ENCODE results near the gene OTUD6A.

The OTUD6A gene

DNA sequence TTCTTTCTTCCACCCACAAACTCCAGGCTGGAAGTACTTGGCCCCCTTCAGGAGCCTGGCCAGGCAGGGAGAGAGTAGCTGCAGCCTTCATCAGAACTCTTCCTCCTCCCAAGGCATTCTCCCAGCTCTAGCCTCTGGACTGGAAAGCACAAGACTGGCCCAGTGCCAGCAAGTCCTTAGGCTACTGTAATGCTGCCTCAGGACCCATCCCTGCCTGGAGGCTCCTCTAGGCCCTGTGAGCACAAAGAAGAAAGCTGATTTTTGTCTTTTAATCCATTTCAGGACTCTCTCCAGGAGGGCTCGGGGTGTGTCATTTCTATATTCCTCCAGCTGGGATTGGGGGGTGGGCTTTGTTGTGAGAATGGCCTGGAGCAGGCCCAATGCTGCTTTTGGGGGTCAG, 23.3 kb upstream of the OTUD6A start:
- TF ChIP-seq, protein P1, sequence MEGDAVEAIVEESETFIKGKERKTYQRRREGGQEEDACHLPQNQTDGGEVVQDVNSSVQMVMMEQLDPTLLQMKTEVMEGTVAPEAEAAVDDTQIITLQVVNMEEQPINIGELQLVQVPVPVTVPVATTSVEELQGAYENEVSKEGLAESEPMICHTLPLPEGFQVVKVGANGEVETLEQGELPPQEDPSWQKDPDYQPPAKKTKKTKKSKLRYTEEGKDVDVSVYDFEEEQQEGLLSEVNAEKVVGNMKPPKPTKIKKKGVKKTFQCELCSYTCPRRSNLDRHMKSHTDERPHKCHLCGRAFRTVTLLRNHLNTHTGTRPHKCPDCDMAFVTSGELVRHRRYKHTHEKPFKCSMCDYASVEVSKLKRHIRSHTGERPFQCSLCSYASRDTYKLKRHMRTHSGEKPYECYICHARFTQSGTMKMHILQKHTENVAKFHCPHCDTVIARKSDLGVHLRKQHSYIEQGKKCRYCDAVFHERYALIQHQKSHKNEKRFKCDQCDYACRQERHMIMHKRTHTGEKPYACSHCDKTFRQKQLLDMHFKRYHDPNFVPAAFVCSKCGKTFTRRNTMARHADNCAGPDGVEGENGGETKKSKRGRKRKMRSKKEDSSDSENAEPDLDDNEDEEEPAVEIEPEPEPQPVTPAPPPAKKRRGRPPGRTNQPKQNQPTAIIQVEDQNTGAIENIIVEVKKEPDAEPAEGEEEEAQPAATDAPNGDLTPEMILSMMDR (conservative IDR thresholded peaks at IDR 0.05): no peak
- H3K27ac ChIP-seq: peak overlapping the region; percentile 82

DNA sequence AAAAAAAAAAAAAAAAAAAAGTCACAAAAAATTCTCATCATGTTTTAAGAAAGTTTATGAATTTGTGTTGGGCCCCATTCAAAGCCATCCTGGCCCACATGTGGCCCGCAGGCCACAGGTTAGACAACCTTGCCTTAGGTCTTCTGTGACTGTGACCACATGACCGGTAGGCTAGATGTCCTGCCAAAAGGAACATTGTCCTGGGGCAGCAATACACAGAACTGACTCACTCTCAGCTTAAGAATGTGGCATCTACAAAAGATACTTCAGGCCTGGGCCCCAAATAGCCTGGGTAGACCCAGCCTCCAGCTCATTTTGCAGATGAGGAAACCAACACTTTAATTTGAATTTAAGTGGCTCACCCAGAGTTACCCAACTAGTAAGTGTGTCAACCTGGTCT, 22.5 kb upstream of the OTUD6A start:
- TF ChIP-seq, protein P1 (conservative IDR thresholded peaks at IDR 0.05): no peak
- H3K27ac ChIP-seq: peak overlapping the region; percentile 82

DNA sequence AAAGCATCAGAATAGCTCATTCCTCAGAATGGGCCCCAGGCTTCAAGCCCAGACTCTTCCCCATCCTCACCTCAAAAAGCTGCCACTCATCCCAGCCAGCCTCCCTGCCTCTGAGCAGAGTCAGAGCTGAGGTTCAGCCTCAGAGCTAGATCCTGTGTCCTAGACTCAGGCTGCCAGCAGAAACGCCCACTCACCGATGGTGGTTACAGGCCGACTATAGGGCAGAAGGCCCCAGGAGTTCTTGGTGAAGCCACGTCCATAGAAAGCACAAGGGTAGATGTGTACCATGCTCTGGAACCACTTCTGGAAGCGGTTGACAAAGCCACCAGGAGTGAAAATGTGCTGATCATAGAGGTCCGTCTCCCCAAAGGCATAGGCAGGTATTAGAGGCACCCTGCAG, 20.3 kb upstream of the OTUD6A start:
- H3K27ac ChIP-seq: peak overlapping the region; percentile 82
- TF ChIP-seq, protein P1 (conservative IDR thresholded peaks at IDR 0.05): no peak

DNA sequence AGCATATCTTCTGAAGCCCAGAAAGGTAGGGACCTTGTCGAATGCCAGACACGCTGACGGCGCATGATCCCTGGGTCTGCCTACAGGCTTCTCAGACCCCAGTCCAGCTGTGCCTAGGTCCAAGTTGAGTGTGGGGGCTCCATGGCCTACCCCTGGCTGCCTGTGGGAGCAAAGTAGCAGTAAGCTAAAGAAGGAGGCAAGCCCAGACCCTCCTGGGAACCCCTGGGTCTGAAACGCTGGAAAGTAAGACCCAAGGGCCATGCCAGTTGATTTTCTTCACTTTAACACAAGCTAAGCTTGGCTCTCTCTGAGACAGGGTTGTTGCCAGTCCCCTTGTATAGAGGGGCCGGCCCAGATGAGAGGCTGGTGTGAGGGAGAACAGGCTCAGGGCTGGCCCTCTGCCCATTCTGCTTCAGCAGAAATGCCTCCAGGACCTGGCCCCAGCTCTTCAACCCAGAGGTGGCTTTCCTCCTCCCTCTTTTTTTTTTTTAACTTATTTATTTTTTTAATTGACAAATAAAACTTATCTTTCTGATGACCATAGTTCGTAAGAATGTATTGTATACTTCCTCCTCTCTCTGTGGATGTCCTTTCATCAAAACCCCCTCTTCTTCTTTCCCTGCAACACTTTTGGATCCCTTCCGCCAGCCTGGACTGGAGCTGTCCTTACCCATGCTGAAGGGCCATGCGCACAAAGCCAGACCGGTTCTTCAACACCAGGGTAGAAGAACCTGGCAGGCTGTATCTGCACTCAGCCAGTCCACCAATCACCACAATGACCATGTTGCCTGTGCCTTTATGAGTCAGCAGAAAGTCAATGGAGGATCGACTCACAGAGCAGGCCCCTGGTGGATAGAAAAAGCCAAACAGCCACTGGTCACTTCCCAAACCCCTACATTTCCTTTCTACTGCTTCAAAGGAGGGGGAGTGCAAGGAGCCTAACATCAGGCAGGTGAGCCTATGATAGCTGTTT, 19.6 kb upstream of the OTUD6A start:
- TF ChIP-seq, protein P1 (conservative IDR thresholded peaks at IDR 0.05): no peak
- H3K27ac ChIP-seq: peak overlapping the region; percentile 82

DNA sequence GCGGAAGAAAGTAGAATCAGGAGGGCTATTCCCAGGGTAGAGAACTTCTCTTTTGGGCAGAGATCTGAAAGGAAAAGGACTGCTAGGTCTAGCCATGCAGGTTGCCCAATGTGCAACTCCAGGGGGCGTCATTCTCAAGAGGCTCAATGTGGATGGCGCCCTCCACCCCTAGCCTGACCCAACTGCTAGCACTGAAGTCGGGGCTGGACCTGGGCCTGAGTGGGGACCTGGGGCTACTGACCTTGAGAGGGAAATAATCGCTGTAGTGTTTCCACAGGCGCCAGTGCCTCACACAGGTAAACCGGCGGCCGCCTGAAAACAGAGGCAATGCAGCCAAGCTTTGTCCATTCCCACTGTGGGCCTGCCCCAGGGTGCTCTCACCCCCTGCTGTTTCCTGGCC, 18.6 kb upstream of the OTUD6A start:
- no peak overlapping the region for H3K27ac ChIP-seq

DNA sequence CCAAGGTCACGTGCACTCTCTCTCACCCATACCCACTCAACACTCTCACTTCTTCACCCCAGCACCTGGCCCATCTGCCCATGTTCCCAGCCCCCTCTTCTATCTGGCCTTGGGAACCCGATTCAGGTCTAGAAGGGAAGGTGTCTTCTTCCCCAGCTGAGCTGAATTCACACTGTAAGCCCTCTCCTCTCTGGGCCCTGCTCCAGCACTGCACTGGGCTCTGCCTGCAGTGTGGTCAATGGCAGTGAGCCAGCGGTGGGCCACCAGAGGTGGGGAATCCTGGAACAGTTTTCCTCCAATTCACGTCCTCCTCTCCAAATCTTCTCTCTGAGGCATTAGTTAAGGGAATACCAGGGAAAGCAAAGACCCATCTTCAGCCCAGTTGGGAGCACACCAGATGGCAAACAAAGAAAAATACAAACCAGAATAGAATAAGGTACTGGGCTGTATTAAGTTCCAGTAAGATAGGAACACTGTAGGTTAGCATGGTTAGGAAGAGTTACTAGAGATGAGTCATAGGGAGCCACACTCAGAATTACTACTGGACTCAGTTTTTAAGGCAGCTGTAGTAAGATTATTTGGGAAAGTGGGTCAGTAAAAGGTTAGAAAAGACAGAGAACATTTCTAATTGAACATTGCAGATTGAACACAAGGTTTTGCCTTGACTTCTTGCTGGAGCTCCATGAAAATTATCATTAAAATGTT, 17.6 kb upstream of the OTUD6A start:
- TF ChIP-seq, protein P1 (conservative IDR thresholded peaks at IDR 0.05): no peak
- no peak overlapping the region for H3K27ac ChIP-seq

More for the DNA sequence above, 18.6 kb upstream of the OTUD6A start:
- TF ChIP-seq, protein P1 (conservative IDR thresholded peaks at IDR 0.05): no peak

DNA sequence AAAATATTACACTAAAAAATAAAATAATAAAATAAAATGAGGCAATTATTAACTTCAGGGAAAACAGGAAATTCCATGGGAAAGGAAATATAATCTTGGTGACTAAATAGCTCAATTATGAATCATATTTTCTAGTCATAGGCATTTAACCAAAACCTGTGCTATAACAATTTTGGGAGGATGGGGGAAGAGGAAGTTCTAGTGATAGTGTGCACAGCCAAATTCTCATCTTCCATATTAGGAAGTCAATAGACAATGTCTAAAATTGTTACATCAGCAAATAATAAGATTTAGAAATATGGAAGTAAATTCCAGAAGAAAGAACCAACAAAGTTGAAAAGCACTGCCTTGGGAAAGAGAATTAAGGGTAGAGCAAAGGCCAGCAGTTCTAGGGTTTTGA, 15.3 kb upstream of the OTUD6A start:
- TF ChIP-seq, protein P1 (conservative IDR thresholded peaks at IDR 0.05): no peak
- no peak overlapping the region for H3K27ac ChIP-seq
